Suprapubic skin (tissue), 4 donors: Measurements from ENCODE around the gene GNG10. TPM values are rescaled to one million over a fixed set of nuclear protein-coding genes. Genes with fewer than 3 reads are reported as not detected.
A peak's percentile ranks its signal among the peaks of the same experiment; 100 is the strongest.
"Not testable (repeated sequence)": the region's sequence is repeated elsewhere in the genome, so short reads cannot be mapped to it uniquely, and the experiment has no call there.

Experiments
- DNase-seq, 2 donors: peaks; one replicate each; pipeline ENCODE4 v3.0.0-alpha.2; 2019; ENCODE audit warnings: low spot score in 2 of 2
- H3K27ac ChIP-seq: fragments of 200-600 bp; sonication (generic); one replicate; pipeline ENCODE4 v1.5.1; 2019
- H3K27me3 ChIP-seq: fragments of 200-600 bp; sonication (generic); one replicate; pipeline ENCODE4 v1.5.1; 2019
- H3K36me3 ChIP-seq: fragments of 200-600 bp; sonication (generic); one replicate; pipeline ENCODE4 v1.5.1; 2019
- H3K4me1 ChIP-seq: fragments of 200-600 bp; sonication (generic); one replicate; pipeline ENCODE4 v1.5.1; 2019
- H3K4me3 ChIP-seq: fragments of 200-600 bp; sonication (generic); one replicate; pipeline ENCODE4 v1.5.1; 2019; ENCODE audit warnings: mild to moderate bottlenecking
- H3K9me3 ChIP-seq: fragments of 200-600 bp; sonication (generic); one replicate; pipeline ENCODE4 v1.5.1; 2019
- EP300 ChIP-seq: sonication (generic); formaldehyde crosslinking; IDR thresholded peaks from one replicate; pipeline ENCODE4 v1.6.1; 2017; ENCODE audit warnings: antibody characterized with exemption
- POLR2A ChIP-seq, 2 donors: fragments of 450-650 bp; IDR thresholded peaks; one replicate each; pipeline ENCODE4 v1.6.1; 2017; ENCODE audit warnings: antibody characterized with exemption in 2 of 2, mild to moderate bottlenecking in 2 of 2, moderate library complexity in 2 of 2
- POLR2AphosphoS5 ChIP-seq, 3 donors: sonication (generic); formaldehyde crosslinking; IDR thresholded peaks; one replicate each; pipeline ENCODE4 v1.6.1; 2017; ENCODE audit warnings: antibody characterized with exemption in 3 of 3
- WGBS: methylation state at CpG from one replicate; pipeline ENCODE4 v1.1.5; 2018; 5-methylcytosine and 5-hydroxymethylcytosine counted together
- total RNA-seq, 4 donors: library from RNA; depleted of rRNA; stranded (reverse); fragments of >200 nt; gene quantifications; one replicate each; pipeline ENCODE4 v1.1.0, GENCODE V29; 2016
- TF ChIP-seq, protein P1 (sequence below), 2 donors: fragments of 200-600 bp in 1 of 2; fragments of 450-650 bp in 1 of 2; sonication (generic) in 1 of 2; IDR thresholded peaks; one replicate each; pipeline ENCODE4 v1.5.1; 2016 to 2019; ENCODE audit warnings: antibody characterized with exemption in 2 of 2, mild to moderate bottlenecking in 1 of 2, moderate library complexity in 1 of 2

Gene GNG10
- 10 to 100 TPM; 15.1 to 21.6 (median 19.1) TPM for total RNA-seq

DNA sequence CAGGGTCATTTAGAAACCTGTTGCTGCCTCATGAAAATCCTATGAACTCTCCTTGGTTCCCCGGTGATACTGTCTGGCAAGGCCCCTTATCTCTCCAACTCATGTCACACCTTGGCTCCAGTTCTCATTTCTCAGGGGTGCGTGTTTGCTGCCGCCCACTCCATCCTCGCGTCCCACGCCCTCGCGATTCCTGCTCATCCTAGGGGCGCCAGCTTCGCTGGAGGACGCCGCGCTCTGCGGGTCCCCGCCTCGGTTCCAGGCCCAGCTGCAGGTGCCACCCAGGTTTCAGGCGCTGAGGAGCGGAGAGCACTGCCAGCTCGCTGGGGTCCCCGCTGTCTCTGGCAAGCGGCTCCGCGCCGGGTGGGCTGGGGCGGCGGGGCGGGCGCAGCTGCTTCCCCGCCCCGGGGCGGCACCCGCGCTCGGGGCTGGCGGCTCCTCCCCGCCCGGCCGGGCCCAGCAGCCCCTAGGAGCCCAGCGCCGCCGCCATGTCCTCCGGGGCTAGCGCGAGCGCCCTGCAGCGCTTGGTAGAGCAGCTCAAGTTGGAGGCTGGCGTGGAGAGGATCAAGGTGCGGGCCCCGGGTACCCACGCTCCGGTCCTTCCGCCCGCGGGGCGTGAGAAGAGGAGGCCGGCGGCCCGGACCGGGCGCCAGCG is at the start of gene GNG10:
TSS of gene GNG10 (plus strand) at position 456 of the 652 bp plus-strand sequence. CDS start at position 486, 30 bp downstream.
- H3K9me3 ChIP-seq, result no peaks in the 10 kb centered on the region
- 0% methylated on average over 8 of the region's 61 CpGs for WGBS
- H3K27me3 ChIP-seq, result no peaks in the 10 kb centered on the region
- H3K36me3 ChIP-seq, result no peaks in the 10 kb centered on the region
- TF ChIP-seq, protein P1, sequence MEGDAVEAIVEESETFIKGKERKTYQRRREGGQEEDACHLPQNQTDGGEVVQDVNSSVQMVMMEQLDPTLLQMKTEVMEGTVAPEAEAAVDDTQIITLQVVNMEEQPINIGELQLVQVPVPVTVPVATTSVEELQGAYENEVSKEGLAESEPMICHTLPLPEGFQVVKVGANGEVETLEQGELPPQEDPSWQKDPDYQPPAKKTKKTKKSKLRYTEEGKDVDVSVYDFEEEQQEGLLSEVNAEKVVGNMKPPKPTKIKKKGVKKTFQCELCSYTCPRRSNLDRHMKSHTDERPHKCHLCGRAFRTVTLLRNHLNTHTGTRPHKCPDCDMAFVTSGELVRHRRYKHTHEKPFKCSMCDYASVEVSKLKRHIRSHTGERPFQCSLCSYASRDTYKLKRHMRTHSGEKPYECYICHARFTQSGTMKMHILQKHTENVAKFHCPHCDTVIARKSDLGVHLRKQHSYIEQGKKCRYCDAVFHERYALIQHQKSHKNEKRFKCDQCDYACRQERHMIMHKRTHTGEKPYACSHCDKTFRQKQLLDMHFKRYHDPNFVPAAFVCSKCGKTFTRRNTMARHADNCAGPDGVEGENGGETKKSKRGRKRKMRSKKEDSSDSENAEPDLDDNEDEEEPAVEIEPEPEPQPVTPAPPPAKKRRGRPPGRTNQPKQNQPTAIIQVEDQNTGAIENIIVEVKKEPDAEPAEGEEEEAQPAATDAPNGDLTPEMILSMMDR (IDR thresholded peaks at IDR 0.05), result no peak
- TF ChIP-seq POLR2A (IDR thresholded peaks at IDR 0.05) (peak in 1 of 2 donors; percentile 26), EP300 (no peak)
- peak within 1 kb of the TSS; percentile 84 for H3K27ac ChIP-seq
- H3K4me3 ChIP-seq, result peak within 1 kb of the TSS; percentile 82
- DNase-seq, result peak; percentile 68 to 78
- peaks cover 22% of the 10 kb centered on the region for H3K4me1 ChIP-seq

DNA sequence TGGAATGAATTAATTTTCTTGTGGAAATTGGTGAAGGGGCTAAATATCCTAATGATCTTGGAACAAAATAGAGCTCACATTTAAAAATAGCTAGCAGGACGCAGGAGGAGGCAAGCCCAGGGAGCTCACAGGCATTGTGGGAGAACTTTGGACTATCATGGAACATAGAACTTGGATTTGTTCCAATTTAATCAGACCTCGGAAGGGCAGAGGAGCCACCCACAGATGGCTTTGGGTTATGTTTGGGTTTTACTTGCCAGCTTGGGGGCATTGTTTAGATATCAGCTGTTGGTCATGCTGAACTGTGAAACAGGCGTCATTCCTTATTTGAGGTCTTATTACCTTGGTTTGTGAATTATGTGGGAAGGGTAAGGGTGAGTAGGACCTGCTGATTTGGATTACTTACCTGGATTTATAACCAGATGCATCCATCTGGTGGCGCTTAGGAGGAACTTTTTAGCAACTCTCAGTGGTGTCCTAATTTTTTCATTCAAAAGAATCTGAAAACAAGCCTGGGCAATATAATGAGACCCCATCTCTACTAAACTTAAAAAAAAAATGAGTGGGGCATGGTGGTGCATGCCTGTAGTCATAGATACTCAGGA is 47.9 kb upstream of the GNG10 start:
- H3K36me3 ChIP-seq, result no peaks in the 10 kb centered on the region
- TF ChIP-seq POLR2A (IDR thresholded peaks at IDR 0.05) (no peak), EP300 (no peak), POLR2AphosphoS5 (IDR thresholded peaks at IDR 0.05) (no peak)
- TF ChIP-seq, protein P1 (IDR thresholded peaks at IDR 0.05), result no peak
- H3K4me3 ChIP-seq, result no peak overlapping the region
- H3K4me1 ChIP-seq, result peaks cover 11% of the 10 kb centered on the region
- 42% methylated on average over 4 of the region's 4 CpGs for whole genome bisulfite sequencing
- H3K27me3 ChIP-seq, result no peaks in the 10 kb centered on the region
- no peak for DNase-seq
- H3K27ac ChIP-seq, result no peak overlapping the region
- no peaks in the 10 kb centered on the region for H3K9me3 ChIP-seq

DNA sequence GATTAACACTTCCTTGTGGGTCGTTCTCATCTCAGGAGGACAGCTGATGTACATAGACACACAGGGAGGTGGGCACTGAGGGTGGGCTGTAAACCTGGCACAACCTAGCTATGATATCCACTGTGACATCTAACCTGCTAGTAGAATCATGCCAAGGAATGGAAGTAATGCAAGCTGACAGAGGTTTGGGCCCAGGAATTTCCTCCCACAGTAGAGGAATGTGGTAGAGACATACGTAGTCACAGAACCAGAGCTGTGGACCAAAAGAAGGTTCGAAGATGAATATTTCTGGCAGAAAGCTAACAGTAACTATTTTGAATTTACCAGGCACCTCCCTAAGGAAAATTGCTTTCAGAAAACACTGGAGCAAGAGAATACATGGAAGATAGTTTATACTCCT is 45.5 kb upstream of the GNG10 start:
- Histone ChIP-seq H3K27ac (no peak overlapping the region), H3K4me3 (no peak overlapping the region), H3K4me1 (peaks cover 2% of the 10 kb centered on the region), H3K36me3 (no peaks in the 10 kb centered on the region), H3K27me3 (no peaks in the 10 kb centered on the region), H3K9me3 (no peaks in the 10 kb centered on the region)
- DNase-seq, result no peak
- WGBS, result 36% methylated on average over 3 of the region's 3 CpGs
- TF ChIP-seq POLR2A (IDR thresholded peaks at IDR 0.05) (no peak), POLR2AphosphoS5 (IDR thresholded peaks at IDR 0.05) (no peak), EP300 (no peak)
- TF ChIP-seq, protein P1 (IDR thresholded peaks at IDR 0.05), result no peak

DNA sequence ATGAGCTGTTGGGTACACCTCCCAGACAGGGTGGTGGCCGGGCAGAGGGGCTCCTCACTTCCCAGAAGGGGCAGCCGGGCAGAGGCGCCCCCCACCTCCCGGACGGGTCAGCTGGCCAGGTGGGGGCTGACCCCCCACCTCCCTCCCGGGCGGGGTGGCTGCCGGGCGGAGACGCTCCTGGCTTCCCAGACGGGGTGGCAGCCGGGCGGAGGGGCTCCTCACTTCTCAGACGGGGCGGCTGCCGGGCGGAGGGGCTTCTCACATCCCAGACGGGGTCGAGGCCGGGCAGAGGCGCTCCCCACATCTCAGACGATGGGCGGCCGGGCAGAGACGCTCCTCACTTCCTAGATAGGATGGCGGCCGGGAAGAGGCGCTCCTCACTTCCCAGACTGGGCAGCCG is 44.1 kb upstream of the GNG10 start:
- WGBS, result 98% methylated on average over 5 of the region's 29 CpGs
- not testable (repeated sequence) for DNase-seq

DNA sequence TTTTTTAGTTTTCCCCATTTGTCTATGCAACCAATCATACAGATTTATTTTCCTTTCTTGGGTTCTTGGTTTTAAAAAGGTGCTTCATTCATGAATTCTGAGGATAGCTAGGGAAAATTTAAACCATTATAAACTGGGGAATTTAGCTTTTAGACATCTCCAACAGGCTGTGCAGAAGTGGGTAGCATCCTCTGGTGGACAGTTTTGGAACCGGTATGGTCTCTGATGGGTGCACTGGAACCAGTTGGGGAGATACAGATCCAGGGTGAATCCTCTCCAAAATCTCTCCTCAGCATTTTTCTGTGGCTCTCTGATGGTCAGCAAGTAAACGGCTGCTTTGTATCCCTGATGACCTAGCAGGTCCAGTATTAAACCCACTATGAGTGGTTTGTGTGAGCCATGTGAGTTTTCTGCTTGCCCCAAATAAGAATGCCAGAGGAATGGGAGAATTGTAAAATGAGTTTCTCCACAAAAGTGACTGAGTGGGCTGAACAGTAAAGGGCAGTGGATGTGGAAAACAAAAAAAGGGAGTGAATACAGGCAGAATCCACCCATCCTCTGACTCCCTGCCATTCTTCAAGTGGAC is 39.4 kb upstream of the GNG10 start:
- WGBS, result 19% methylated on average over 2 of the region's 2 CpGs
- Histone ChIP-seq H3K27ac (no peak overlapping the region), H3K4me3 (no peak overlapping the region), H3K4me1 (peaks cover 9% of the 10 kb centered on the region), H3K9me3 (no peaks in the 10 kb centered on the region), H3K36me3 (no peaks in the 10 kb centered on the region), H3K27me3 (no peaks in the 10 kb centered on the region)
- no peak for DNase-seq
- TF ChIP-seq, protein P1 (IDR thresholded peaks at IDR 0.05), result peak; percentile 57 to 82
- TF ChIP-seq POLR2AphosphoS5 (IDR thresholded peaks at IDR 0.05), result no peak

More for the DNA sequence above, 44.1 kb upstream of the GNG10 start:
- not testable (repeated sequence) for H3K27ac ChIP-seq, H3K36me3 ChIP-seq, H3K27me3 ChIP-seq, H3K4me1 ChIP-seq, H3K9me3 ChIP-seq, H3K4me3 ChIP-seq
